Left lung (tissue), 10 donors: Measurements from ENCODE around the gene TNFRSF6B. TPM values are rescaled to one million over a fixed set of nuclear protein-coding genes. Genes with fewer than 3 reads are reported as not detected.
"Not testable (repeated sequence)": the region's sequence is repeated elsewhere in the genome, so short reads cannot be mapped to it uniquely, and the experiment has no call there.

Experiments used
- ATAC-seq: fragments of 200-7000 bp; cut with Tn5 transposase; one replicate; pipeline ENCODE4 v1.9.1; 2020; ENCODE audit warnings: moderate library complexity
- DNase-seq, 4 donors: peaks; one replicate each; pipeline ENCODE4 v3.0.0-alpha.2; 2013 to 2020
- H3K27ac ChIP-seq, 2 donors: fragments of 200-600 bp; sonication (generic) in 1 of 2; one replicate each; pipeline versions ENCODE4 v1.5.0 to v1.8.0; 2020 to 2021
- H3K27me3 ChIP-seq, 2 donors: fragments of 200-600 bp; sonication (generic) in 1 of 2; one replicate each; pipeline versions ENCODE4 v1.5.0 to v1.8.0; 2020 to 2021
- H3K36me3 ChIP-seq, 2 donors: fragments of 200-600 bp; sonication (generic) in 1 of 2; one replicate each; pipeline versions ENCODE4 v1.5.0 to v1.8.0; 2020 to 2021
- H3K4me1 ChIP-seq, 2 donors: fragments of 200-600 bp; one replicate each; pipeline ENCODE4 v1.8.0; 2021
- H3K4me3 ChIP-seq, 2 donors: fragments of 200-600 bp; sonication (generic) in 1 of 2; one replicate each; pipeline versions ENCODE4 v1.5.0 to v1.8.0; 2020 to 2021; ENCODE audit warnings: mild to moderate bottlenecking in 1 of 2
- H3K9me3 ChIP-seq, 2 donors: fragments of 200-600 bp; sonication (generic) in 1 of 2; one replicate each; pipeline versions ENCODE4 v1.5.0 to v1.8.0; 2020 to 2021
- CTCF ChIP-seq, 2 donors: fragments of 200-600 bp; sonication (generic) in 1 of 2; IDR thresholded peaks; one replicate each; pipeline versions ENCODE4 v1.5.0 to v1.8.0; 2021; ENCODE audit warnings: antibody characterized with exemption in 2 of 2
- intact Hi-C, 2 donors: fragments of 100-400 bp; cut with DNase I; formaldehyde crosslinking; loops; one replicate each; pipeline versions ENCODE4 v1.11.2 to v1.14.2; 2022
- polyA plus RNA-seq, 6 donors: library from polyadenylated mRNA; unstranded; fragments of 120-200 nt; gene quantifications; one replicate each; pipeline ENCODE4 v1.2.1, GENCODE V29; 2013; ENCODE audit not compliant: insufficient read length in 6 of 6
- total RNA-seq, 2 donors: library from RNA; stranded (reverse); fragmentation: NEBNext Ultra II Directional; extraction: Animal tissue kit (Norgen Biotek cat#: 25700); gene quantifications; one replicate each; pipeline ENCODE4 v1.2.1, GENCODE V29; 2021
- donor health status: DM: no; HTN: yes; CAD: no.
- donor health status: DM: no; HTN: no; CAD: no.

The TNFRSF6B gene
- total and polyA plus RNA-seq, 8 donors = 1.6 to 17.6 (median 2.7) TPM

GRCh38 chr20:63659370-63659769 lies 37.1 kb upstream of the TNFRSF6B start:
- peak overlapping the region in 1 of 2 donors; percentile 81 for H3K27ac ChIP-seq
- H3K9me3 ChIP-seq = no peaks in the 10 kb centered on the region
- no peak for ATAC-seq
- H3K4me1 ChIP-seq = peaks cover 13 to 24% of the 10 kb centered on the region in 2 donors
- peak overlapping the region; percentile 80 to 82 for H3K4me3 ChIP-seq
- no peak for TF ChIP-seq CTCF (IDR thresholded peaks at IDR 0.05)
- peaks cover 0 to 39% of the 10 kb centered on the region in 2 donors for H3K36me3 ChIP-seq
- intact Hi-C loops = no loop called here
- DNase-seq = no peak
- peaks cover 0 to 8% of the 10 kb centered on the region in 2 donors for H3K27me3 ChIP-seq

- peaks cover 13 to 24% of the 10 kb centered on the region in 2 donors for H3K4me1 ChIP-seq
- intact Hi-C loops, DNase-seq, ATAC-seq, H3K27ac ChIP-seq, H3K9me3 ChIP-seq, H3K4me3 ChIP-seq, H3K27me3 ChIP-seq: not testable (repeated sequence)
- peaks cover 0 to 47% of the 10 kb centered on the region in 2 donors for H3K36me3 ChIP-seq
Measured at GRCh38 chr20:63660174-63660573, 36.3 kb upstream of the TNFRSF6B start.

- H3K4me1 ChIP-seq = peaks cover 13 to 24% of the 10 kb centered on the region in 2 donors
- DNase-seq (no peak), ATAC-seq (no peak)
- intact Hi-C loops = no loop called here
- no peaks in the 10 kb centered on the region for H3K27me3 ChIP-seq
- H3K36me3 ChIP-seq = peaks cover 0 to 49% of the 10 kb centered on the region in 2 donors
- H3K27ac ChIP-seq = no peak overlapping the region
- no peaks in the 10 kb centered on the region for H3K9me3 ChIP-seq
- no peak overlapping the region for H3K4me3 ChIP-seq
- no peak for TF ChIP-seq CTCF (IDR thresholded peaks at IDR 0.05)
Measured at GRCh38 chr20:63660622-63661021, 35.8 kb upstream of the TNFRSF6B start.

- Histone ChIP-seq H3K27me3 (no peaks in the 10 kb centered on the region), H3K36me3 (peaks cover 0 to 54% of the 10 kb centered on the region in 2 donors), H3K9me3 (no peaks in the 10 kb centered on the region), H3K27ac (no peak overlapping the region), H3K4me3 (no peak overlapping the region), H3K4me1 (peaks cover 13 to 24% of the 10 kb centered on the region in 2 donors)
- ATAC-seq (no peak), DNase-seq (peak in 1 of 4 donors; percentile 61)
- intact Hi-C loops = no loop called here
- no peak for TF ChIP-seq CTCF (IDR thresholded peaks at IDR 0.05)
Measured at GRCh38 chr20:63661108-63661507, 35.3 kb upstream of the TNFRSF6B start.

GRCh38 chr20:63661959-63662812 lies 34.3 kb upstream of the TNFRSF6B start:
- intact Hi-C loops = no loop called here
- peaks cover 13 to 24% of the 10 kb centered on the region in 2 donors for H3K4me1 ChIP-seq
- H3K27me3 ChIP-seq = no peaks in the 10 kb centered on the region
- ATAC-seq (no peak), DNase-seq (peak in 1 of 4 donors; percentile 73)
- no peak overlapping the region for H3K4me3 ChIP-seq
- no peak for TF ChIP-seq CTCF (IDR thresholded peaks at IDR 0.05)
- H3K36me3 ChIP-seq = peaks cover 0 to 63% of the 10 kb centered on the region in 2 donors
- H3K9me3 ChIP-seq = no peaks in the 10 kb centered on the region
- H3K27ac ChIP-seq = no peak overlapping the region
